ENCODE measurements around the gene GYS2.
A peak's percentile ranks its signal among the peaks of the same experiment; 100 is the strongest.

The GYS2 gene

DNA sequence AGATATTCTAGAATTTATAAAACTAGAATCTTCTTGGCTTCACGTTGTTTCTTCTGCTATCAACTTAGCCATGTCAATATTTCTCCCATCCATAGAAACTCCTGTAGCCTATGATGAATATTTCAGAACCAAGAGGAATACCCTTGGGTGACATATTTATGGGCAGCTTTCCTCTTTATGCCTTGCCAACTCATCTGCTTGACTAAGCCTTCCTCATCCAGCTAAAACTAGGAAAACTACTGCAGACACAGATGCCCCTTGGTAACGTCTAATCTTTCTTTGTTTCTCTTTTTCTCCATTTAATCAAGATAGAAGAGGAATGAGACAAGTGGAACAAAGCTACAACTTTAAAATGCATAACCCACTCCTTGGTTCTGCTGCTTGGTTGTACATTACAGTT is 96.8 kb downstream of the GYS2 start:
- Histone ChIP-seq H3K27ac (ENCODE audit: poor library complexity, severe bottlenecking) (no peak overlapping the region), H3K36me3 (ENCODE audit: low read depth) (peaks cover 20% of the 10 kb centered on the region; the same call in 1 of the 2 replicates), H3K4me1 (ENCODE audit: insufficient read depth, poor library complexity, severe bottlenecking) (no peaks in the 10 kb centered on the region), H3K27me3 (ENCODE audit: insufficient read depth, poor library complexity, severe bottlenecking) (no peaks in the 10 kb centered on the region), H3K4me3 (ENCODE audit: severe bottlenecking) (no peak overlapping the region), H3K9me3 (ENCODE audit: severe bottlenecking) (no peaks in the 10 kb centered on the region)
- no peak for ATAC-seq (ENCODE audit: low read depth)
- TF ChIP-seq, protein P1, sequence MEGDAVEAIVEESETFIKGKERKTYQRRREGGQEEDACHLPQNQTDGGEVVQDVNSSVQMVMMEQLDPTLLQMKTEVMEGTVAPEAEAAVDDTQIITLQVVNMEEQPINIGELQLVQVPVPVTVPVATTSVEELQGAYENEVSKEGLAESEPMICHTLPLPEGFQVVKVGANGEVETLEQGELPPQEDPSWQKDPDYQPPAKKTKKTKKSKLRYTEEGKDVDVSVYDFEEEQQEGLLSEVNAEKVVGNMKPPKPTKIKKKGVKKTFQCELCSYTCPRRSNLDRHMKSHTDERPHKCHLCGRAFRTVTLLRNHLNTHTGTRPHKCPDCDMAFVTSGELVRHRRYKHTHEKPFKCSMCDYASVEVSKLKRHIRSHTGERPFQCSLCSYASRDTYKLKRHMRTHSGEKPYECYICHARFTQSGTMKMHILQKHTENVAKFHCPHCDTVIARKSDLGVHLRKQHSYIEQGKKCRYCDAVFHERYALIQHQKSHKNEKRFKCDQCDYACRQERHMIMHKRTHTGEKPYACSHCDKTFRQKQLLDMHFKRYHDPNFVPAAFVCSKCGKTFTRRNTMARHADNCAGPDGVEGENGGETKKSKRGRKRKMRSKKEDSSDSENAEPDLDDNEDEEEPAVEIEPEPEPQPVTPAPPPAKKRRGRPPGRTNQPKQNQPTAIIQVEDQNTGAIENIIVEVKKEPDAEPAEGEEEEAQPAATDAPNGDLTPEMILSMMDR (IDR thresholded peaks at IDR 0.05; ENCODE audit: poor library complexity, severe bottlenecking), result no peak
- no peak for DNase-seq (ENCODE audit: low spot score)

DNA sequence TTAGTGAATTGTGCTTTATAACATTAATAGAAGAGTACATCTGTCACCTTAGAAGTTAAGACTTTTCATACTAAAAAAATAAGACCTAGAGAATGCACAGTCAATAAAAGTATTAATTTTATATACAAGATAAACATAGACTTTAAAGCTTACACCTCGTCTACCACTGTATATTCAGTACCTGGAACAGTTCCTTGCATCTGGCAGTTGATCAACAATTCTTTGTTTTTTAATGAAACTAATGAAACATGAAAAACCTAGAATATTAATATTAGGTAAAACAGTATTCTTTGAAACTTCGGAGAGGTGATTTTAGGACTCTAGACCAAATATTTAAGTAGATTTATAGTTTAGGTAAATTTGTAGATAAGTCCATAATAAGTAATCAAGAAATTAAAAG is 98.8 kb downstream of the GYS2 start:
- no peak for DNase-seq (ENCODE audit: low spot score)
- TF ChIP-seq, protein P1 (IDR thresholded peaks at IDR 0.05; ENCODE audit: poor library complexity, severe bottlenecking), result no peak

DNA sequence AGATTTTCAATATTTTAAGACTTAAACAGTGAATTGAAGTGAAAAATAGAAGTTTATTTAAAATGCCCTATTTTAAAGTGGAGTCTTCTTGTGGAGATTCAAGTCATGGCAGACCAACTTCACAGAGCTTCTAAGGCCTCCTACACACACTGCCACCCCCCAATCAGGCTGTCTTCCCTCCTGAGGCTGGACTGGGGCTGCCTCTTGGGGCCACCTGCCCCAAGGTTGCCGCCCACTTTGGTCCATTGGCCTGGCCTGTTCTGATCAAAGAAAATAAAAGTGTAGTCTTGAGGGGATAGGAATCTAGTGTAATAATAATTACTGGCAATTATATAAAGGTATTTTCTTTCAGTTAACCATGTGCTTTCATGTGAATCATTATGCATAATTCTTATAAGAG is 101.8 kb downstream of the GYS2 start:
- Histone ChIP-seq H3K9me3 (ENCODE audit: severe bottlenecking) (no peaks in the 10 kb centered on the region), H3K4me1 (ENCODE audit: insufficient read depth, poor library complexity, severe bottlenecking) (peaks cover 7% of the 10 kb centered on the region), H3K36me3 (ENCODE audit: low read depth) (peaks cover 15% of the 10 kb centered on the region), H3K4me3 (ENCODE audit: severe bottlenecking) (peak overlapping the region; percentile 67), H3K27me3 (ENCODE audit: insufficient read depth, poor library complexity, severe bottlenecking) (no peaks in the 10 kb centered on the region), H3K27ac (ENCODE audit: poor library complexity, severe bottlenecking) (no peak overlapping the region)
- DNase-seq (ENCODE audit: low spot score) (no peak), ATAC-seq (ENCODE audit: low read depth) (no peak)
- TF ChIP-seq, protein P1 (IDR thresholded peaks at IDR 0.05; ENCODE audit: poor library complexity, severe bottlenecking), result no peak

More for the DNA sequence above, 98.8 kb downstream of the GYS2 start:
- Histone ChIP-seq H3K36me3 (ENCODE audit: low read depth) (peaks cover 12% of the 10 kb centered on the region; the same call in 1 of the 2 replicates), H3K4me1 (ENCODE audit: insufficient read depth, poor library complexity, severe bottlenecking) (no peaks in the 10 kb centered on the region), H3K27me3 (ENCODE audit: insufficient read depth, poor library complexity, severe bottlenecking) (no peaks in the 10 kb centered on the region), H3K27ac (ENCODE audit: poor library complexity, severe bottlenecking) (no peak overlapping the region), H3K4me3 (ENCODE audit: severe bottlenecking) (no peak overlapping the region), H3K9me3 (ENCODE audit: severe bottlenecking) (no peaks in the 10 kb centered on the region)
- ATAC-seq (ENCODE audit: low read depth), result no peak

DNA sequence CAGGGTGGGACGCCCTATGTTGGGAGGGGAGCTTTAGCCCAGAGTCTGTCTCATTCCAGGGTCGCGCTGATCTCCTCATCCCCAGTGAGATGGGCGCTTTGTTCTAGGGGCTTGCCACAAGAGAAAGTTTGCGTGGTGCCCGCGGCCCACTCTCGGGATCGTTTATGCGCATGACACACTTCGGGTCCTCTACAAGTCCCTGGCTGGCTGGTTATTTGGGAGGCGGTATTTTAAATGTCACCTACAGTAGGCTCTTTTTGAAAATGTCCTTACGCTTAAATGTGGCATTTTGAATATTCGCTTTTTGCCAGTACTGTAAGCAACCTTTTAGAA is 102.5 kb downstream of the GYS2 start:
- peak overlapping the region; percentile 59 for H3K27ac ChIP-seq (ENCODE audit: poor library complexity, severe bottlenecking)
- H3K9me3 ChIP-seq (ENCODE audit: severe bottlenecking), result no peaks in the 10 kb centered on the region
- H3K27me3 ChIP-seq (ENCODE audit: insufficient read depth, poor library complexity, severe bottlenecking), result no peaks in the 10 kb centered on the region
- peaks cover 17% of the 10 kb centered on the region for H3K36me3 ChIP-seq (ENCODE audit: low read depth)
- H3K4me1 ChIP-seq (ENCODE audit: insufficient read depth, poor library complexity, severe bottlenecking), result peaks cover 7% of the 10 kb centered on the region
- H3K4me3 ChIP-seq (ENCODE audit: severe bottlenecking), result peak overlapping the region; percentile 67
- ATAC-seq (ENCODE audit: low read depth), result no peak; the same call in 2 of the 3 replicates
- DNase-seq (ENCODE audit: low spot score), result no peak
- TF ChIP-seq, protein P1 (IDR thresholded peaks at IDR 0.05; ENCODE audit: poor library complexity, severe bottlenecking), result no peak

DNA sequence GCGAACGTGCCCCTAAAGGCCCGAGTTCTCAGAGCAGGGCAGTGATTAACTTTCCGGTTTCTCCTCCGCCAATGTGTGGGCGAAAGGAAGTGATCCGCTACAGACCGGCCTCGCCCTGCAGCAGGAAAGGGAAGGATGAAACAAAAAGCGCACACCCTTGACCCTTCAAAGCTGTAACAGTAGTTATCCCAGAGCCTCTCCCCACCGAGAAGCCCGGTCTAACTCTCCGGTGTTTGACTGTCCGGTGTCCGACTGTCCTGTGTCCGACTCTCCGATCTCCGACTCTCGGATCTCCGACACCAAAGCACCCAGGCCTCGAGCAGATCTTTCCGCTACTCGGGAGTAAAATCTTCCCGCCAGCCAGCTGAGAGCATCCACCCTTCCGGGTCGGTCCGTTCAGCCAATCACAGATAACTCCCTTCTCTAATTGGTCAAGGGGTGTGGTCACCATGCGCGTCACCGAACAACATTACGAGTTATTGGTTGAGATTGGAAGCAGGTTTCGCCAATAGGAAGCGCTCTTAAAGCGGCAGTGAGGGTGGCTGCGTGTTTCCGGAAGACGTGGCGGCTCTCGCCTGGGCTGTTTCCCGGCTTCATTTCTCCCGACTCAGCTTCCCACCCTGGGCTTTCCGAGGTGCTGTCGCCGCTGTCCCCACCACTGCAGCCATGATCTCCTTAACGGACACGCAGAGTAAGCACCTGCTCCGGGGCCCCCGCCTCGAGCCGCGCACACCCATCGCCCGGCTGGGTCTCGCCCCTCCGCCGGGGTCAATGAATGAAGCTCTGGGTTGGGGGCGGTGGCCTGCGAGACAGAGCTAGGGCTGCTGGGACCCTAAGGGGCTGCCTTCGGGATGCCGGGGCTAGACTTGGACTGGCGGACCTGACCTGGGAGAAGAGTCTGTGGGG is 103.1 kb downstream of the GYS2 start, which contains the start of the genes GOLT1B and RECQL:
GOLT1B (plus strand) TSS at position 532 of the 906 bp plus-strand sequence; CDS start at position 667, 135 bp downstream.
RECQL (minus strand) TSS at position 378 of the 906 bp plus-strand sequence. CDS start 2,065 bp downstream, outside the sequence.
- peaks cover 7% of the 10 kb centered on the region for H3K4me1 ChIP-seq (ENCODE audit: insufficient read depth, poor library complexity, severe bottlenecking)
- H3K27ac ChIP-seq (ENCODE audit: poor library complexity, severe bottlenecking), result peak within 1 kb of the TSS; percentile 59
- no peaks in the 10 kb centered on the region for H3K9me3 ChIP-seq (ENCODE audit: severe bottlenecking)
- TF ChIP-seq, protein P1 (IDR thresholded peaks at IDR 0.05; ENCODE audit: poor library complexity, severe bottlenecking), result no peak
- H3K36me3 ChIP-seq (ENCODE audit: low read depth), result peaks cover 16% of the 10 kb centered on the region
- DNase-seq (ENCODE audit: low spot score) (peak; percentile 83), ATAC-seq (ENCODE audit: low read depth) (peak; percentile 96)
- H3K4me3 ChIP-seq (ENCODE audit: severe bottlenecking), result peak within 1 kb of the TSS; percentile 67
- no peaks in the 10 kb centered on the region for H3K27me3 ChIP-seq (ENCODE audit: insufficient read depth, poor library complexity, severe bottlenecking)

Measured in RWPE2 (cell line).